DND-41 (cell line): ENCODE measurements around the gene HLCS.

ENCODE experiments used
- EZH2 ChIP-seq: IDR thresholded peaks from 3 replicates; pipeline ENCODE4 v1.6.1; 2012; ENCODE audit warnings: borderline replicate concordance, low read depth, mild to moderate bottlenecking, moderate library complexity, low read length, inconsistent platforms; ENCODE audit not compliant: severe bottlenecking
- TF ChIP-seq, protein P1 (sequence below): IDR thresholded peaks from 2 replicates; pipeline ENCODE4 v1.5.1; 2012; ENCODE audit warnings: borderline replicate concordance, low read length, moderate library complexity, mild to moderate bottlenecking; ENCODE audit not compliant: poor library complexity, severe bottlenecking; ENCODE audit errors: extremely low read depth

DNA sequence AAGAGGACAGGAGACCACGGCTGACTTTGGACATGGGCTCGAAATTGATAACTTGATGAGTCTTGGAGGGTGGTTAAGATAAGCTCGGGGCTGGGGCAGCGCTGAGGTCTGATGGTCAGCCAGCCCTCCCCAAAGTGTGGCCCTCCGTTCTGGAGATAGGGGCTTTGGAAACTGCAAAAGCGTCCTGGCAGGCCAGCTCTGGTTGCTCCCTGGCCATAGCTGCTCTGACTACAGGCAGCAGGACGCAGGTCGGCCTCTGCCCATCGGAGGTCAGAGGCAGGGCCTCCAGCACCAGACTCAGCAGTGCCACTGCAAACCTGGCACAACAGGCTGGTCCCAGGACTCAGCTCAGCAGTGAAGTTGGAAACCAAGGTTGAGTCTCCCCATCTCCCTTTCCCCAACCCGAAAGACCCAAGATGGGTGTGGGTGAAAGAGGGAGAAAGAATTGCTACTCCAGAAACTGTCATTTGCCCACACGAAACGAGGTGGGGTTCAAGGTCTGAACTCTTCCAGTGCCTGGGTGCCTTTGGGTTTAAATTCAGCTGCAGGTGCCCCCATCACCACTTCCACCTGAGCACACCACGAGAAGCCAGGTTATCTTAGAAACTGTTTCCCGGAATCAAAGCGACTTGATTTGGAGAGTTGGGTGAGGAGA lies 262.7 kb downstream of the HLCS start:
- TF ChIP-seq, protein P1, sequence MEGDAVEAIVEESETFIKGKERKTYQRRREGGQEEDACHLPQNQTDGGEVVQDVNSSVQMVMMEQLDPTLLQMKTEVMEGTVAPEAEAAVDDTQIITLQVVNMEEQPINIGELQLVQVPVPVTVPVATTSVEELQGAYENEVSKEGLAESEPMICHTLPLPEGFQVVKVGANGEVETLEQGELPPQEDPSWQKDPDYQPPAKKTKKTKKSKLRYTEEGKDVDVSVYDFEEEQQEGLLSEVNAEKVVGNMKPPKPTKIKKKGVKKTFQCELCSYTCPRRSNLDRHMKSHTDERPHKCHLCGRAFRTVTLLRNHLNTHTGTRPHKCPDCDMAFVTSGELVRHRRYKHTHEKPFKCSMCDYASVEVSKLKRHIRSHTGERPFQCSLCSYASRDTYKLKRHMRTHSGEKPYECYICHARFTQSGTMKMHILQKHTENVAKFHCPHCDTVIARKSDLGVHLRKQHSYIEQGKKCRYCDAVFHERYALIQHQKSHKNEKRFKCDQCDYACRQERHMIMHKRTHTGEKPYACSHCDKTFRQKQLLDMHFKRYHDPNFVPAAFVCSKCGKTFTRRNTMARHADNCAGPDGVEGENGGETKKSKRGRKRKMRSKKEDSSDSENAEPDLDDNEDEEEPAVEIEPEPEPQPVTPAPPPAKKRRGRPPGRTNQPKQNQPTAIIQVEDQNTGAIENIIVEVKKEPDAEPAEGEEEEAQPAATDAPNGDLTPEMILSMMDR = no peak
- no peak for TF ChIP-seq EZH2
